ENCODE results near the gene AP3S1. TPM values are rescaled to one million over a fixed set of nuclear protein-coding genes. Genes with fewer than 3 reads are reported as not detected.

AP3S1 gene
- total RNA-seq, 1 donor from 2014 or later: 157 TPM

DNA sequence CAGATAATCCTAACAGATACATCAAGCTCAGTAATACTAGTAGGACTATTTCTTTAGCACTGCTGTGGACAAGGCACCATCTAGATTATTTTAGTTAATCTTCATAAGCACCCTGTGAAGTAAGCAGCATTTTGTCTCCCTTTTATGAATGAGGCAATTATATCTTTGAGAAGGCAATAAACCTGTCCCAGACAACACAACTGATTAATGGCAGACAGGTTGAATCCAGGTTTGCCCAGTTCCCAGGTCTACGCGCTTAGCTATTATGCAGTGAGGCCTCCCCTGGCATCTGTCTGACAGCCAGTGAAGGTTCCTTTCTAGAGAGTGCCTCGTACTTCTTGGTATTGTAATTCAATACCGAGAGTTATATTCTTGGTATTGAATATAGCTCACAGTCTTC lies 110.9 kb downstream of the AP3S1 start:
- H3K27ac Mint-ChIP-seq: no peak overlapping the region
- Histone ChIP-seq H3K4me1 (no peaks in the 10 kb centered on the region), H3K9me3 (ENCODE audit: low read depth) (no peaks in the 10 kb centered on the region), H3K4me2 (no peak overlapping the region), H3K27ac (no peak overlapping the region), H3K4me3 (no peak overlapping the region), H3K9ac (no peak overlapping the region), H3K36me3 (no peaks in the 10 kb centered on the region), H2AFZ (replicated peaks) (no peak overlapping the region), H4K20me1 (ENCODE audit: low read depth) (no peaks in the 10 kb centered on the region), H3F3A (ENCODE audit: low read depth) (no peaks in the 10 kb centered on the region), H3K27me3 (no peaks in the 10 kb centered on the region), H3K79me2 (ENCODE audit: low read depth) (no peaks in the 10 kb centered on the region)
- no peak for DNase-seq (ENCODE audit: low spot score)
- H3K4me1 Mint-ChIP-seq: no peaks in the 10 kb centered on the region
- H3K27me3 Mint-ChIP-seq (ENCODE audit: insufficient read depth, low read depth): no peaks in the 10 kb centered on the region
- no peaks in the 10 kb centered on the region for H3K9me3 Mint-ChIP-seq
- H3K36me3 Mint-ChIP-seq: no peaks in the 10 kb centered on the region
- no peak overlapping the region for H3K4me3 Mint-ChIP-seq
- no peak for TF ChIP-seq EZH2 (IDR thresholded peaks at IDR 0.05)
- TF ChIP-seq, protein P1, sequence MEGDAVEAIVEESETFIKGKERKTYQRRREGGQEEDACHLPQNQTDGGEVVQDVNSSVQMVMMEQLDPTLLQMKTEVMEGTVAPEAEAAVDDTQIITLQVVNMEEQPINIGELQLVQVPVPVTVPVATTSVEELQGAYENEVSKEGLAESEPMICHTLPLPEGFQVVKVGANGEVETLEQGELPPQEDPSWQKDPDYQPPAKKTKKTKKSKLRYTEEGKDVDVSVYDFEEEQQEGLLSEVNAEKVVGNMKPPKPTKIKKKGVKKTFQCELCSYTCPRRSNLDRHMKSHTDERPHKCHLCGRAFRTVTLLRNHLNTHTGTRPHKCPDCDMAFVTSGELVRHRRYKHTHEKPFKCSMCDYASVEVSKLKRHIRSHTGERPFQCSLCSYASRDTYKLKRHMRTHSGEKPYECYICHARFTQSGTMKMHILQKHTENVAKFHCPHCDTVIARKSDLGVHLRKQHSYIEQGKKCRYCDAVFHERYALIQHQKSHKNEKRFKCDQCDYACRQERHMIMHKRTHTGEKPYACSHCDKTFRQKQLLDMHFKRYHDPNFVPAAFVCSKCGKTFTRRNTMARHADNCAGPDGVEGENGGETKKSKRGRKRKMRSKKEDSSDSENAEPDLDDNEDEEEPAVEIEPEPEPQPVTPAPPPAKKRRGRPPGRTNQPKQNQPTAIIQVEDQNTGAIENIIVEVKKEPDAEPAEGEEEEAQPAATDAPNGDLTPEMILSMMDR (IDR thresholded peaks at IDR 0.05): no peak
- no peak for TF ChIP-seq EZH2phosphoT487 (IDR thresholded peaks at IDR 0.05)

DNA sequence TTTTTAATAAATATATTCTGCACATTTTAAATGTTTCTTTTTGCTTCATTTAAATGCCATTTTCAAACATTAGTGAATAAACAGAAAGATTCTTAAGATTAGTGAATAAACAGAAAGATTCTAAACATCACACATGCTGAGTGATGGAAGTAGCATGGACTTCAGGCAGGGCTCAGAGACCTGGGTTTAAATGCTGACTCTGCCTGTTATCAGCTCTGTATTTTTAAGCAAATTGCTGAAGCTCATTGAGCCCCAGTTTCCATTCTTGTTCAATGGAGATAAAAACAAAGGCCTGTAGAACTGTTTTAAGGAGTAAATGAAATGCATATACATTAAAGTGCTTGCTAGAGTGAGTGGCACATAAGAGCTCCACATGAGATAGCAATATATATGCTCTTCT lies 112.4 kb downstream of the AP3S1 start:
- DNase-seq (ENCODE audit: low spot score): no peak
- H3K9me3 Mint-ChIP-seq: no peaks in the 10 kb centered on the region
- no peak overlapping the region for H3K9ac ChIP-seq
- H2AFZ ChIP-seq (replicated peaks): no peak overlapping the region
- H3K27ac Mint-ChIP-seq: no peak overlapping the region
- no peaks in the 10 kb centered on the region for H3K4me1 Mint-ChIP-seq
- no peaks in the 10 kb centered on the region for H3K36me3 Mint-ChIP-seq
- H3F3A ChIP-seq (ENCODE audit: low read depth): no peaks in the 10 kb centered on the region
- H4K20me1 ChIP-seq (ENCODE audit: low read depth): no peaks in the 10 kb centered on the region
- no peak overlapping the region for H3K4me2 ChIP-seq
- H3K4me3 ChIP-seq: no peak overlapping the region
- no peaks in the 10 kb centered on the region for H3K9me3 ChIP-seq (ENCODE audit: low read depth)
- no peaks in the 10 kb centered on the region for H3K27me3 ChIP-seq
- H3K79me2 ChIP-seq (ENCODE audit: low read depth): no peaks in the 10 kb centered on the region
- TF ChIP-seq, protein P1 (IDR thresholded peaks at IDR 0.05): no peak
- TF ChIP-seq EZH2 (IDR thresholded peaks at IDR 0.05) (no peak), EZH2phosphoT487 (IDR thresholded peaks at IDR 0.05) (no peak)
- no peak overlapping the region for H3K4me3 Mint-ChIP-seq
- H3K36me3 ChIP-seq: no peaks in the 10 kb centered on the region
- H3K4me1 ChIP-seq: no peaks in the 10 kb centered on the region
- no peak overlapping the region for H3K27ac ChIP-seq
- H3K27me3 Mint-ChIP-seq (ENCODE audit: insufficient read depth, low read depth): peaks cover 4% of the 10 kb centered on the region

DNA sequence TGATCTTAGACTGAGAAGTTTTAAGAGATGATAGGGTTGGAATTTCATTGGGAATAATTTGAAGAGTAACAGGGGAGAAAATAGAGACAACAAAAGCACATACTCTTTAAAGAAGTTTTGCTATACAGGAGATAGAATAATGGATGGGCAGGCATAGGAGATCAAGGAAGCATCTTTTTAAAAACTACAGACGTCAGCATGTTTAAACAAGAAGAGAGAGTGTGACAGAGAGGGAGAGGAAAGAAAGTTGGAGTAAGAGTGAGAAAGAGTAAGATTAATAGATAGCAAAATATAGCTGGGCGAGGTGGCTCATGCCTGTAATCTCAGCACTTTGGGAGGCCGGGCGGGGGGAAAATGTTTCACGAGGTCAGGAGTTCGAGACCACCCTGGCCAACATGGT lies 115.2 kb downstream of the AP3S1 start:
- H3F3A ChIP-seq (ENCODE audit: low read depth): no peaks in the 10 kb centered on the region
- H3K4me2 ChIP-seq: no peak overlapping the region
- no peaks in the 10 kb centered on the region for H3K36me3 ChIP-seq
- no peaks in the 10 kb centered on the region for H3K79me2 ChIP-seq (ENCODE audit: low read depth)
- peaks cover 10% of the 10 kb centered on the region for H3K27me3 Mint-ChIP-seq (ENCODE audit: insufficient read depth, low read depth)
- H3K4me3 Mint-ChIP-seq: no peak overlapping the region
- H3K4me1 ChIP-seq: no peaks in the 10 kb centered on the region
- no peak overlapping the region for H3K9ac ChIP-seq
- no peak overlapping the region for H3K4me3 ChIP-seq
- H2AFZ ChIP-seq (replicated peaks): no peak overlapping the region
- TF ChIP-seq EZH2 (IDR thresholded peaks at IDR 0.05): no peak
- TF ChIP-seq, protein P1 (IDR thresholded peaks at IDR 0.05): no peak
- TF ChIP-seq EZH2phosphoT487 (IDR thresholded peaks at IDR 0.05): no peak
- H3K9me3 Mint-ChIP-seq: no peaks in the 10 kb centered on the region
- H4K20me1 ChIP-seq (ENCODE audit: low read depth): no peaks in the 10 kb centered on the region
- DNase-seq (ENCODE audit: low spot score): no peak
- no peaks in the 10 kb centered on the region for H3K36me3 Mint-ChIP-seq
- H3K27ac Mint-ChIP-seq: no peak overlapping the region
- no peaks in the 10 kb centered on the region for H3K4me1 Mint-ChIP-seq
- no peak overlapping the region for H3K27ac ChIP-seq
- peaks cover 25% of the 10 kb centered on the region for H3K27me3 ChIP-seq
- H3K9me3 ChIP-seq (ENCODE audit: low read depth): no peaks in the 10 kb centered on the region
